ENCODE data around the gene COX19.
"Not testable (repeated sequence)": the region's sequence is repeated elsewhere in the genome, so short reads cannot be mapped to it uniquely, and the experiment has no call there.

GRCh38 chr7:943793-944192 is 31.6 kb downstream of the COX19 start:
- TF ChIP-seq POLR2AphosphoS5 (IDR thresholded peaks at IDR 0.05; ENCODE audit: borderline replicate concordance, low read depth, low read length); EZH2 (IDR thresholded peaks at IDR 0.05): not testable (repeated sequence)
